Measurements from ENCODE around the gene PPFIA3. TPM values are rescaled to one million over a fixed set of nuclear protein-coding genes. Genes with fewer than 3 reads are reported as not detected.

The PPFIA3 gene
- total and polyA plus RNA-seq, 2 of the 8 experiments (the other 6 are each of a cell fraction or from before 2014, with no cell fraction given) = 15.9 to 25.3 TPM

DNA sequence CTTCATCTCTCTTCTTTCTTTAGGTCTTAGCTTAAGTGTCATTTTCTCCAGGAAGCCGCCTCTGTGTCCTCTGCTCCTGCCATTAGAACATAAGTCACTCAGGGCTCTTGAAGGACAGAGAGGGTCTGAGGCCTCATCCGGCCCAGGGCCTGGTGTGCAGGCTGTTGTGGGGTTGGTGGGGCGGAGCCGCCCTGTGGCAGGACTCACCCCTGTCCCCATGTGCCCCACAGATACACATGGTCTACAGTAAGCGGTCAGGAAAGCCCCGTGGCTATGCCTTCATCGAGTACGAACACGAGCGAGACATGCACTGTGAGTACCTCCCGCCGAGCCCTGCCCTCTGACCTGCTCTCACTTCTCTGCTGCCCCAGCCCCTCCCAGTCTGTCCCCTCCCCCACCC, 18.2 kb upstream of the PPFIA3 start:
- no peak overlapping the region for H4K8ac ChIP-seq (ENCODE audit: extremely low read depth, insufficient read depth, low read length)
- no peak overlapping the region for H2AFZ ChIP-seq (ENCODE audit: low read length)
- CTCF ChIA-PET (ENCODE audit: partially characterized antibody) = interaction anchor here (0.6 to 3.8 kb wide), 5 partner anchors 13 to 108 kb away, joined by 4 to 38 read pairs (median 5); no protein-coding TSS in a partner anchor
- 94% methylated on average over 10 of the region's 12 CpGs; no CpG with 5 or more reads in 1 of the 2 experiments for WGBS, 2 experiments (ENCODE audit: extremely low coverage in 1 of 2, insufficient coverage in 1 of 2, insufficient read length in 1 of 2, insufficient replicate concordance in 2 of 2, low coverage in 1 of 2, low lambda C conversion rate in 2 of 2, missing lambda C conversion rate in 1 of 2)
- DNase-seq (ENCODE audit: low read depth in 1 of 2, low spot score in 2 of 2) (no peak), FAIRE-seq (no peak)
- no peak overlapping the region for H3K4ac ChIP-seq (replicated peaks; ENCODE audit: insufficient read length, low read depth, low read length)
- H3K36me3 ChIP-seq (ENCODE audit: control insufficient read depth in 2 of 4, insufficient read depth in 4 of 4, low read length in 3 of 4) = peaks cover 33 to 75% (median 64%) of the 10 kb centered on the region in 4 experiments
- no peaks in the 10 kb centered on the region for H3K27me3 ChIP-seq (replicated peaks in 1 of 4; ENCODE audit: control insufficient read depth in 3 of 4, extremely low read depth in 1 of 4, insufficient read depth in 3 of 4, low read length in 3 of 4)
- H2BK12ac ChIP-seq (ENCODE audit: low read depth, low read length) = no peak overlapping the region
- no peak overlapping the region for H3K4me3 ChIP-seq (ENCODE audit: extremely low read depth in 1 of 4, insufficient read depth in 2 of 4, low read depth in 3 of 4, low read length in 4 of 4)
- POLR2A ChIA-PET (ENCODE audit: partially characterized antibody) = interaction anchor here (2.0 to 10.1 kb wide), 3 partner anchors 10 to 15 kb away, joined by 5 to 67 read pairs (median 7); partner anchors contain the start of gene LIN7B
- H4K20me1 ChIP-seq (replicated peaks in 1 of 2; ENCODE audit: control insufficient read depth in 1 of 2, insufficient read depth in 2 of 2, low read length in 2 of 2) = peaks cover 17 to 30% of the 10 kb centered on the region in 2 experiments
- H3K79me1 ChIP-seq (ENCODE audit: low read depth, low read length) = peaks cover 19% of the 10 kb centered on the region
- H2BK15ac ChIP-seq (ENCODE audit: low read length) = no peak overlapping the region
- H4K91ac ChIP-seq (replicated peaks; ENCODE audit: insufficient read length, low read length) = no peak overlapping the region
- H3K79me2 ChIP-seq (ENCODE audit: control insufficient read depth in 1 of 2, insufficient read depth in 2 of 2, low read length in 2 of 2) = peaks cover 0 to 21% of the 10 kb centered on the region in 2 experiments; a peak in 1 of 4 replicates
- H3K27ac ChIP-seq (ENCODE audit: low read depth, low read length) = no peak overlapping the region
- H3K23ac ChIP-seq (ENCODE audit: insufficient read length) = no peak overlapping the region
- no peaks in the 10 kb centered on the region for H3K4me1 ChIP-seq (replicated peaks in 1 of 4; ENCODE audit: control insufficient read depth in 3 of 4, insufficient read depth in 4 of 4, low read length in 3 of 4)
- no peak overlapping the region for H4K5ac ChIP-seq (ENCODE audit: insufficient read length, low read depth, low read length)
- no peaks in the 10 kb centered on the region for H3K9me3 ChIP-seq (ENCODE audit: insufficient read depth in 2 of 2, low read depth in 1 of 2, low read length in 1 of 2)
- H2BK120ac ChIP-seq (replicated peaks; ENCODE audit: low read depth, low read length) = no peak overlapping the region
- no peak overlapping the region for H3K14ac ChIP-seq (ENCODE audit: insufficient read length)
- H3K4me2 ChIP-seq (ENCODE audit: insufficient read depth in 1 of 2, low read depth in 2 of 2, low read length in 2 of 2) = no peak overlapping the region
- no peak overlapping the region for H2BK20ac ChIP-seq (ENCODE audit: low read length)
- no peak overlapping the region for H3K9ac ChIP-seq (replicated peaks in 1 of 4; ENCODE audit: extremely low read depth in 1 of 4, low read depth in 3 of 4, low read length in 3 of 4)
- TF ChIP-seq CBX5 (IDR thresholded peaks at IDR 0.05; ENCODE audit: low read depth, low read length) (no peak), SP1 (IDR thresholded peaks at IDR 0.05; ENCODE audit: low read depth, low read length) (no peak), SRF (IDR thresholded peaks at IDR 0.05; ENCODE audit: low read depth, low read length) (no peak)
- no peak overlapping the region for H3K56ac ChIP-seq (replicated peaks; ENCODE audit: insufficient read length, low read depth, low read length)
- peak overlapping the region; percentile 24; the same call in 1 of the 2 replicates for H2BK5ac ChIP-seq (ENCODE audit: low read depth, low read length)
- no peaks in the 10 kb centered on the region for H3K23me2 ChIP-seq (ENCODE audit: low read depth, low read length)
- no peak overlapping the region for H3K18ac ChIP-seq (ENCODE audit: extremely low read depth, low read length)
- H2AK5ac ChIP-seq (ENCODE audit: low read depth, low read length) = no peak overlapping the region

Data from H1 (cell line).